GM19467 (cell line): ENCODE results near the gene PCDHB6.
"Not testable (repeated sequence)": the region's sequence is repeated elsewhere in the genome, so short reads cannot be mapped to it uniquely, and the experiment has no call there.

ENCODE experiments used
- ATAC-seq: cut with Tn5 transposase; IDR thresholded peaks from one replicate; pipeline ENCODE4 v1.9.1; 2021; ENCODE audit warnings: mild to moderate bottlenecking, moderate library complexity; ENCODE audit not compliant: unreplicated experiment

The PCDHB6 gene

GRCh38 chr5:141157901-141158300 is 8.0 kb downstream of the PCDHB6 start:
- ATAC-seq = not testable (repeated sequence)

GRCh38 chr5:141172381-141173204 is 22.7 kb downstream of the PCDHB6 start, which contains the start of gene PCDHB7:
TSS of gene PCDHB7 (plus strand) at chr5:141172644. CDS start at chr5:141172836, 192 bp downstream.
- ATAC-seq = no peak

GRCh38 chr5:141174291-141175104 is 24.6 kb downstream of the PCDHB6 start:
- not testable (repeated sequence) for ATAC-seq

GRCh38 chr5:141175933-141176332 is 26.1 kb downstream of the PCDHB6 start:
- no peak for ATAC-seq

GRCh38 chr5:141177577-141178191 is 27.8 kb downstream of the PCDHB6 start, which contains the start of gene PCDHB8:
TSS of gene PCDHB8 (plus strand) at chr5:141177790. CDS start at chr5:141178035, 245 bp downstream.
- not testable (repeated sequence) for ATAC-seq

- ATAC-seq = not testable (repeated sequence)
These were observed 29.5 kb downstream of the PCDHB6 start for GRCh38 chr5:141179371-141179770.

GRCh38 chr5:141179876-141180275 is 30.0 kb downstream of the PCDHB6 start:
- ATAC-seq = not testable (repeated sequence)

GRCh38 chr5:141180313-141180712 is 30.5 kb downstream of the PCDHB6 start:
- no peak for ATAC-seq

- no peak for ATAC-seq
These were observed 32.4 kb downstream of the PCDHB6 start, which contains the start of gene PCDHB16 for GRCh38 chr5:141182248-141182647. TSS of gene PCDHB16 (plus strand) at chr5:141182387. CDS start at chr5:141182560, 173 bp downstream.

- ATAC-seq = not testable (repeated sequence)
These were observed 34.4 kb downstream of the PCDHB6 start for GRCh38 chr5:141184117-141184855.

- no peak for ATAC-seq
These were observed 37.1 kb downstream of the PCDHB6 start, which contains the start of gene PCDHB9 for GRCh38 chr5:141186897-141187512. TSS of gene PCDHB9 (plus strand) at chr5:141187161. CDS start at chr5:141187319, 158 bp downstream.

- not testable (repeated sequence) for ATAC-seq
These were observed 38.8 kb downstream of the PCDHB6 start for GRCh38 chr5:141188682-141189081.

- ATAC-seq = not testable (repeated sequence)
These were observed 39.3 kb downstream of the PCDHB6 start for GRCh38 chr5:141189131-141189530.

GRCh38 chr5:141192110-141192725 is 42.4 kb downstream of the PCDHB6 start, which contains the start of gene PCDHB10:
TSS of gene PCDHB10 (plus strand) at chr5:141192353. CDS start at chr5:141192553, 200 bp downstream.
- ATAC-seq = no peak

- ATAC-seq = not testable (repeated sequence)
These were observed 44.5 kb downstream of the PCDHB6 start for GRCh38 chr5:141194332-141194731.

- no peak for ATAC-seq
These were observed 46.5 kb downstream of the PCDHB6 start for GRCh38 chr5:141196363-141196762.

- ATAC-seq = no peak
These were observed 49.7 kb downstream of the PCDHB6 start, which contains the start of gene PCDHB11 for GRCh38 chr5:141199359-141200235. TSS of gene PCDHB11 (plus strand) at chr5:141199627. CDS start at chr5:141199775, 148 bp downstream.

- not testable (repeated sequence) for ATAC-seq
These were observed 51.3 kb downstream of the PCDHB6 start for GRCh38 chr5:141201126-141201525.
